Iris pigment epithelial cell (primary cell): ENCODE results near the gene TMEM184B.

ENCODE experiments used
- DNase-seq: peaks from one replicate; pipeline ENCODE4 v3.0.0-alpha.2; 2011; ENCODE audit warnings: low read depth

Gene TMEM184B

GRCh38 chr22:38223289-38223960, 49.4 kb downstream of the TMEM184B start:
- no peak for DNase-seq

GRCh38 chr22:38222797-38223119, 50.1 kb downstream of the TMEM184B start:
- peak; percentile 63 for DNase-seq

- no peak for DNase-seq
Observed at GRCh38 chr22:38221908-38222796, 50.7 kb downstream of the TMEM184B start.

- no peak for DNase-seq
Observed at GRCh38 chr22:38221407-38221806, 51.4 kb downstream of the TMEM184B start.

- DNase-seq = no peak
Observed at GRCh38 chr22:38220653-38221386, 52.0 kb downstream of the TMEM184B start.

GRCh38 chr22:38220163-38220562, 52.6 kb downstream of the TMEM184B start:
- DNase-seq = no peak

- no peak for DNase-seq
Observed at GRCh38 chr22:38219632-38220031, 53.2 kb downstream of the TMEM184B start.

- DNase-seq = peak; percentile 98
Observed at GRCh38 chr22:38218661-38219622, 53.9 kb downstream of the TMEM184B start.

GRCh38 chr22:38215156-38216038, 57.4 kb downstream of the TMEM184B start:
- no peak for DNase-seq

- DNase-seq = peak; percentile 77
Observed at GRCh38 chr22:38214302-38215056, 58.3 kb downstream of the TMEM184B start.

GRCh38 chr22:38213990-38214301, 58.9 kb downstream of the TMEM184B start:
- DNase-seq = no peak

- DNase-seq = no peak
Observed at GRCh38 chr22:38213319-38213989, 59.4 kb downstream of the TMEM184B start.

GRCh38 chr22:38212442-38212841, 60.4 kb downstream of the TMEM184B start:
- no peak for DNase-seq

- no peak for DNase-seq
Observed at GRCh38 chr22:38211556-38211955, 61.3 kb downstream of the TMEM184B start.

- DNase-seq = no peak
Observed at GRCh38 chr22:38208551-38208968, 64.2 kb downstream of the TMEM184B start.

- no peak for DNase-seq
Observed at GRCh38 chr22:38207898-38208432, 64.8 kb downstream of the TMEM184B start.

GRCh38 chr22:38205261-38206128, 67.3 kb downstream of the TMEM184B start:
- peak; percentile 63 for DNase-seq

GRCh38 chr22:38204784-38205183, 68.0 kb downstream of the TMEM184B start:
- no peak for DNase-seq
